Neural progenitor cell (in vitro differentiated cells): Measurements from ENCODE around the gene IGFBP1. TPM values are rescaled to one million over a fixed set of nuclear protein-coding genes. Genes with fewer than 3 reads are reported as not detected.

Experiments
- DNase-seq: peaks from one replicate; pipeline ENCODE4 v3.0.0-alpha.2; 2016; ENCODE audit warnings: low spot score
- H2AFZ ChIP-seq: fragments of 200-600 bp; sonication (generic); replicated peaks from 2 replicates; pipeline ENCODE4 v1.6.1; 2016; ENCODE audit warnings: antibody characterized with exemption
- H3F3A ChIP-seq: fragments of 200-600 bp; sonication (generic); 2 replicates; pipeline ENCODE4 v1.6.1; 2016; ENCODE audit warnings: antibody characterized with exemption, low read depth
- H3K27ac ChIP-seq: fragments of 200-600 bp; sonication (generic); 2 replicates; pipeline ENCODE4 v1.5.1; 2016; ENCODE audit warnings: mild to moderate bottlenecking
- H3K27me3 ChIP-seq: fragments of 200-600 bp; sonication (generic); 2 replicates; pipeline ENCODE4 v1.6.1; 2016; ENCODE audit warnings: mild to moderate bottlenecking, moderate library complexity
- H3K36me3 ChIP-seq: fragments of 200-600 bp; sonication (generic); 2 replicates; pipeline ENCODE4 v1.5.1; 2016
- H3K4me1 ChIP-seq: fragments of 200-600 bp; sonication (generic); 2 replicates; pipeline ENCODE4 v1.6.1; 2016; ENCODE audit warnings: mixed run types
- H3K4me2 ChIP-seq: fragments of 200-600 bp; sonication (generic); 2 replicates; pipeline ENCODE4 v1.6.1; 2016
- H3K4me3 ChIP-seq: fragments of 200-600 bp; sonication (generic); 2 replicates; pipeline ENCODE4 v1.5.1; 2016
- H3K79me2 ChIP-seq: fragments of 200-600 bp; sonication (generic); 2 replicates; pipeline ENCODE4 v1.6.1; 2016; ENCODE audit warnings: low read depth
- H3K9ac ChIP-seq: fragments of 200-600 bp; sonication (generic); 2 replicates; pipeline ENCODE4 v1.6.1; 2016
- H3K9me3 ChIP-seq: fragments of 200-600 bp; sonication (generic); 2 replicates; pipeline ENCODE4 v1.5.1; 2016; ENCODE audit warnings: low read depth
- H4K20me1 ChIP-seq: fragments of 200-600 bp; sonication (generic); 2 replicates; pipeline ENCODE4 v1.6.1; 2016; ENCODE audit warnings: low read depth
- H3K27ac Mint-ChIP-seq: 3 replicates; pipeline ENCODE4 v1.8.0; 2021; ENCODE audit warnings: mixed read lengths
- H3K27me3 Mint-ChIP-seq: 2 replicates; pipeline ENCODE4 v1.8.0; 2022; ENCODE audit warnings: low read depth, mild to moderate bottlenecking, inconsistent platforms, moderate library complexity, mixed read lengths; ENCODE audit not compliant: insufficient read depth
- H3K36me3 Mint-ChIP-seq: 3 replicates; pipeline ENCODE4 v1.8.0; 2021; ENCODE audit warnings: mixed read lengths
- H3K4me1 Mint-ChIP-seq: 3 replicates; pipeline ENCODE4 v1.8.0; 2021; ENCODE audit warnings: mixed read lengths
- H3K4me3 Mint-ChIP-seq: 3 replicates; pipeline ENCODE4 v1.8.0; 2021; ENCODE audit warnings: mild to moderate bottlenecking, moderate library complexity, mixed read lengths
- H3K9me3 Mint-ChIP-seq: 3 replicates; pipeline ENCODE4 v1.8.0; 2020; ENCODE audit warnings: mixed read lengths
- EZH2 ChIP-seq: fragments of 200-600 bp; sonication (generic); IDR thresholded peaks from 2 replicates; pipeline ENCODE4 v1.6.1; 2017; ENCODE audit warnings: antibody characterized with exemption, mild to moderate bottlenecking, moderate library complexity
- EZH2phosphoT487 ChIP-seq: fragments of 200-600 bp; sonication (generic); IDR thresholded peaks from 2 replicates; pipeline ENCODE4 v1.6.1; 2017; ENCODE audit warnings: antibody characterized with exemption
- total RNA-seq: library from RNA; depleted of rRNA; stranded (reverse); fragments of >200 nt; gene quantifications from 2 replicates; pipeline ENCODE4 v1.2.3, GENCODE V29; 2015; ENCODE audit warnings: low replicate concordance
- TF ChIP-seq, protein P1 (sequence below): fragments of 200-600 bp; sonication (generic); IDR thresholded peaks from 2 replicates; pipeline ENCODE4 v1.5.1; 2017; ENCODE audit warnings: antibody characterized with exemption, mild to moderate bottlenecking

IGFBP1 gene
- total RNA-seq, 1 donor from 2014 or later, result 0.69 TPM

DNA sequence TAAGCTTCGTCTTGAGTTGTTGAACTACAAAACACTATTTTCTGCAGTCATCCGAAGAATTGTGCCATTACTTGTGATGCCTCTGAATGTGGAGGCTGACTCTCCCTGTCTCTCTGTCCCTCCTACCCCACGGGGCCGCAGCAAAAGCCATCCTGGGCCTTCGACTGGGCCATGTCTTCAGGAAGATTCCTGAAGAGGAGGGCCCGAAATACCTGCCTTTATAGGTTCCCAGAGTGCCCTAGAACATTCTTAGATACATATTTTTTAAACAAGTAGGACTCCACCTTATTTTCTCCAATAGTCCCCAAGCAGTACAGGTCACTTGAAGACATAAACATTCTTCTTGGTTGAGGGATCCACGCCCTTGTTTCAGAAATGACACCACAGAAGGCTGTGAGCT is 24.7 kb downstream of the IGFBP1 start:
- H3K27ac ChIP-seq, result no peak overlapping the region
- peaks cover 5% of the 10 kb centered on the region for H3K27me3 Mint-ChIP-seq
- DNase-seq, result no peak
- no peaks in the 10 kb centered on the region for H3K9me3 Mint-ChIP-seq
- H3K79me2 ChIP-seq, result no peaks in the 10 kb centered on the region
- H3K27me3 ChIP-seq, result peaks cover 4% of the 10 kb centered on the region
- H2AFZ ChIP-seq, result no peak overlapping the region
- no peak overlapping the region for H3K9ac ChIP-seq
- TF ChIP-seq EZH2phosphoT487 (no peak), EZH2 (no peak)
- TF ChIP-seq, protein P1, sequence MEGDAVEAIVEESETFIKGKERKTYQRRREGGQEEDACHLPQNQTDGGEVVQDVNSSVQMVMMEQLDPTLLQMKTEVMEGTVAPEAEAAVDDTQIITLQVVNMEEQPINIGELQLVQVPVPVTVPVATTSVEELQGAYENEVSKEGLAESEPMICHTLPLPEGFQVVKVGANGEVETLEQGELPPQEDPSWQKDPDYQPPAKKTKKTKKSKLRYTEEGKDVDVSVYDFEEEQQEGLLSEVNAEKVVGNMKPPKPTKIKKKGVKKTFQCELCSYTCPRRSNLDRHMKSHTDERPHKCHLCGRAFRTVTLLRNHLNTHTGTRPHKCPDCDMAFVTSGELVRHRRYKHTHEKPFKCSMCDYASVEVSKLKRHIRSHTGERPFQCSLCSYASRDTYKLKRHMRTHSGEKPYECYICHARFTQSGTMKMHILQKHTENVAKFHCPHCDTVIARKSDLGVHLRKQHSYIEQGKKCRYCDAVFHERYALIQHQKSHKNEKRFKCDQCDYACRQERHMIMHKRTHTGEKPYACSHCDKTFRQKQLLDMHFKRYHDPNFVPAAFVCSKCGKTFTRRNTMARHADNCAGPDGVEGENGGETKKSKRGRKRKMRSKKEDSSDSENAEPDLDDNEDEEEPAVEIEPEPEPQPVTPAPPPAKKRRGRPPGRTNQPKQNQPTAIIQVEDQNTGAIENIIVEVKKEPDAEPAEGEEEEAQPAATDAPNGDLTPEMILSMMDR, result no peak
- no peak overlapping the region for H3K4me2 ChIP-seq
- peak overlapping the region; percentile 50 for H3K27ac Mint-ChIP-seq
- H4K20me1 ChIP-seq, result no peaks in the 10 kb centered on the region
- H3K4me1 ChIP-seq, result no peaks in the 10 kb centered on the region
- H3F3A ChIP-seq, result no peaks in the 10 kb centered on the region
- no peak overlapping the region for H3K4me3 Mint-ChIP-seq
- no peaks in the 10 kb centered on the region for H3K36me3 Mint-ChIP-seq
- peaks cover 2% of the 10 kb centered on the region for H3K4me1 Mint-ChIP-seq
- no peaks in the 10 kb centered on the region for H3K9me3 ChIP-seq
- no peaks in the 10 kb centered on the region for H3K36me3 ChIP-seq
- no peak overlapping the region for H3K4me3 ChIP-seq

DNA sequence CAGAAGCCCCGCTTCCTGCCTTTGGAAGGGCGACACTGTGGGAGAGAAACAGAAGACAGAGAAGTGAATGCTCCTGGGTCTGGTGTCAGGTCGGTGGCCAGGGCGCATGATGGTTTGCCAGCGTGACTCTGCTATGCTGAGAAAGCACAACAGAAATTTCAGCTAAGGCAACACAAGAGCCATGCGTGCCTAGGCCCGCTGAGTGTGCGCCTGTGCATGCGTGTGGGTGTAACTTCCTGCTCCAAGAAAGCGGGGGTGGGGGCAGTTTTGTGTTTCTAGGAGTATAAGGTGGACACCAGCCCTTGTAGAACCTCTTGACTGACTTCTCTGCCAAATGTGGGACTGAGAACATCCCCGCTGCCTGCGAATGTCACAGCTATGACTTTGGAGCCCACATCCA is 26.6 kb downstream of the IGFBP1 start:
- peaks cover 23% of the 10 kb centered on the region for H3K27me3 ChIP-seq
- Mint-ChIP-seq H3K4me3 (no peak overlapping the region), H3K4me1 (peaks cover 3% of the 10 kb centered on the region), H3K36me3 (no peaks in the 10 kb centered on the region), H3K9me3 (no peaks in the 10 kb centered on the region), H3K27me3 (peaks cover 24% of the 10 kb centered on the region), H3K27ac (no peak overlapping the region)
- no peaks in the 10 kb centered on the region for H3K36me3 ChIP-seq
- H3K4me1 ChIP-seq, result peaks cover 2% of the 10 kb centered on the region
- H4K20me1 ChIP-seq, result peaks cover 14% of the 10 kb centered on the region
- H3K9ac ChIP-seq, result no peak overlapping the region
- no peak for DNase-seq
- H3F3A ChIP-seq, result no peaks in the 10 kb centered on the region
- no peak overlapping the region for H2AFZ ChIP-seq
- no peak overlapping the region for H3K4me3 ChIP-seq
- TF ChIP-seq, protein P1, result no peak
- TF ChIP-seq EZH2 (no peak), EZH2phosphoT487 (no peak)
- no peak overlapping the region for H3K4me2 ChIP-seq
- H3K27ac ChIP-seq, result no peak overlapping the region
- H3K9me3 ChIP-seq, result no peaks in the 10 kb centered on the region
- H3K79me2 ChIP-seq, result no peaks in the 10 kb centered on the region

DNA sequence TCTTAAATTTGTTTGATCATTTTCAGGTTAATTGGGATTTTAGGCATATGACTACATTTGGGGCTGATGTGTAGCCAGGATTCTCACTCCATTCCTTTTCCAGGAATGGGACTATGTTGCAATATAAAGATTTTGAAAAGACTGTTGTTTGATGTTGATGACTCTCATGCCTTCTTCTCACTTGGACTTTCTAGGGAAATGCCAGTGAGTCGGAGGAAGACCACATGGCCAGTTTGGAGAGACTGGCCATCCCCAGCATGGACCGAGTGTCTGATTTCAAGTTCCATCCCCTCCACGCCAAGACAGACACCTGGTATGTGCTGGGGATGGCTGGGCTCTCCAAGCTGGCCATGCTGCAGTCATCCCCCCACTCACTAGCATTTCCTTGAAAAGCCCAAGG is 27.3 kb downstream of the IGFBP1 start:
- no peak for DNase-seq
- Histone ChIP-seq H3K9me3 (no peaks in the 10 kb centered on the region), H3K27me3 (peaks cover 30% of the 10 kb centered on the region), H3K4me1 (peaks cover 8% of the 10 kb centered on the region), H3F3A (no peaks in the 10 kb centered on the region), H3K79me2 (no peaks in the 10 kb centered on the region), H3K4me2 (no peak overlapping the region), H3K4me3 (no peak overlapping the region), H4K20me1 (peaks cover 19% of the 10 kb centered on the region), H3K27ac (no peak overlapping the region), H3K36me3 (no peaks in the 10 kb centered on the region), H3K9ac (no peak overlapping the region), H2AFZ (no peak overlapping the region)
- Mint-ChIP-seq H3K4me1 (peaks cover 8% of the 10 kb centered on the region), H3K27ac (no peak overlapping the region), H3K9me3 (no peaks in the 10 kb centered on the region), H3K36me3 (no peaks in the 10 kb centered on the region), H3K27me3 (peaks cover 29% of the 10 kb centered on the region), H3K4me3 (no peak overlapping the region)
- TF ChIP-seq, protein P1, result no peak
- TF ChIP-seq EZH2phosphoT487, result no peak
- TF ChIP-seq EZH2, result no peak
